ENCODE measurements around the gene LMX1A.

The LMX1A gene

GRCh38 chr1:165174491-165174890 lies 182.0 kb downstream of the LMX1A start:
- Histone ChIP-seq H2AFZ (ENCODE audit: low read length) (no peak overlapping the region), H3K4me3 (ENCODE audit: low read length) (no peak overlapping the region), H3K27ac (ENCODE audit: low read length) (no peak overlapping the region), H3K79me2 (ENCODE audit: low read length) (no peaks in the 10 kb centered on the region), H4K20me1 (ENCODE audit: insufficient read depth, low read length) (no peaks in the 10 kb centered on the region), H3K9me2 (replicated peaks; ENCODE audit: insufficient read depth, low read length) (no peaks in the 10 kb centered on the region), H3K4me1 (ENCODE audit: low read length) (no peaks in the 10 kb centered on the region), H3K9me3 (replicated peaks; ENCODE audit: insufficient read depth, low read length) (no peaks in the 10 kb centered on the region), H3K36me3 (replicated peaks; ENCODE audit: insufficient read depth, low read length) (no peaks in the 10 kb centered on the region), H3K4me2 (ENCODE audit: low read depth, low read length) (no peak overlapping the region), H3K9ac (ENCODE audit: low read length) (no peak overlapping the region), H3K27me3 (replicated peaks; ENCODE audit: insufficient read depth, low read length) (no peaks in the 10 kb centered on the region), H3F3A (ENCODE audit: insufficient read depth, low read length) (no peaks in the 10 kb centered on the region)
- no peak for DNase-seq
- TF ChIP-seq CTCF (IDR thresholded peaks at IDR 0.05; ENCODE audit: low read length), result no peak
- no peak for TF ChIP-seq EZH2phosphoT487 (IDR thresholded peaks at IDR 0.05; ENCODE audit: low read length)
- TF ChIP-seq EZH2 (optimal IDR thresholded peaks at IDR 0.05; ENCODE audit: low read depth, low read length), result no peak

- Histone ChIP-seq H3K27me3 (replicated peaks; ENCODE audit: insufficient read depth, low read length) (no peaks in the 10 kb centered on the region), H3K9me2 (replicated peaks; ENCODE audit: insufficient read depth, low read length) (no peaks in the 10 kb centered on the region), H4K20me1 (ENCODE audit: insufficient read depth, low read length) (no peaks in the 10 kb centered on the region), H3K27ac (ENCODE audit: low read length) (no peak overlapping the region), H3K9me3 (replicated peaks; ENCODE audit: insufficient read depth, low read length) (no peaks in the 10 kb centered on the region), H3K9ac (ENCODE audit: low read length) (no peak overlapping the region), H3K4me2 (ENCODE audit: low read depth, low read length) (no peak overlapping the region), H3K36me3 (replicated peaks; ENCODE audit: insufficient read depth, low read length) (no peaks in the 10 kb centered on the region), H3K4me1 (ENCODE audit: low read length) (no peaks in the 10 kb centered on the region), H3F3A (ENCODE audit: insufficient read depth, low read length) (no peaks in the 10 kb centered on the region), H2AFZ (ENCODE audit: low read length) (no peak overlapping the region), H3K79me2 (ENCODE audit: low read length) (no peaks in the 10 kb centered on the region), H3K4me3 (ENCODE audit: low read length) (no peak overlapping the region)
- TF ChIP-seq CTCF (IDR thresholded peaks at IDR 0.05; ENCODE audit: low read length) (no peak), EZH2phosphoT487 (IDR thresholded peaks at IDR 0.05; ENCODE audit: low read length) (no peak), EZH2 (optimal IDR thresholded peaks at IDR 0.05; ENCODE audit: low read depth, low read length) (no peak)
- DNase-seq, result no peak
Observed at GRCh38 chr1:165173818-165174217, 182.7 kb downstream of the LMX1A start.

GRCh38 chr1:165173409-165173808 lies 183.1 kb downstream of the LMX1A start:
- H3K36me3 ChIP-seq (replicated peaks; ENCODE audit: insufficient read depth, low read length), result no peaks in the 10 kb centered on the region
- no peaks in the 10 kb centered on the region for H3F3A ChIP-seq (ENCODE audit: insufficient read depth, low read length)
- no peak for DNase-seq
- no peaks in the 10 kb centered on the region for H3K27me3 ChIP-seq (replicated peaks; ENCODE audit: insufficient read depth, low read length)
- no peak overlapping the region for H3K4me2 ChIP-seq (ENCODE audit: low read depth, low read length)
- TF ChIP-seq EZH2 (optimal IDR thresholded peaks at IDR 0.05; ENCODE audit: low read depth, low read length), result no peak
- no peak for TF ChIP-seq CTCF (IDR thresholded peaks at IDR 0.05; ENCODE audit: low read length)
- TF ChIP-seq EZH2phosphoT487 (IDR thresholded peaks at IDR 0.05; ENCODE audit: low read length), result no peak
- H3K4me1 ChIP-seq (ENCODE audit: low read length), result no peaks in the 10 kb centered on the region
- no peak overlapping the region for H3K9ac ChIP-seq (ENCODE audit: low read length)
- H2AFZ ChIP-seq (ENCODE audit: low read length), result no peak overlapping the region
- no peaks in the 10 kb centered on the region for H3K9me2 ChIP-seq (replicated peaks; ENCODE audit: insufficient read depth, low read length)
- no peaks in the 10 kb centered on the region for H3K9me3 ChIP-seq (replicated peaks; ENCODE audit: insufficient read depth, low read length)
- H3K27ac ChIP-seq (ENCODE audit: low read length), result no peak overlapping the region
- no peaks in the 10 kb centered on the region for H3K79me2 ChIP-seq (ENCODE audit: low read length)
- H3K4me3 ChIP-seq (ENCODE audit: low read length), result no peak overlapping the region
- H4K20me1 ChIP-seq (ENCODE audit: insufficient read depth, low read length), result no peaks in the 10 kb centered on the region
